ENCODE data around the gene BNIP1.
"Not testable (repeated sequence)": the region's sequence is repeated elsewhere in the genome, so short reads cannot be mapped to it uniquely, and the experiment has no call there.

BNIP1 gene

GRCh38 chr5:173144200-173145176 is at the start of gene BNIP1:
Gene BNIP1, plus strand, starts transcription at chr5:173144531. Its CDS starts 15 bp downstream, at chr5:173144546.
- DNase-seq (ENCODE audit: low spot score), result peak; percentile 93

DNA sequence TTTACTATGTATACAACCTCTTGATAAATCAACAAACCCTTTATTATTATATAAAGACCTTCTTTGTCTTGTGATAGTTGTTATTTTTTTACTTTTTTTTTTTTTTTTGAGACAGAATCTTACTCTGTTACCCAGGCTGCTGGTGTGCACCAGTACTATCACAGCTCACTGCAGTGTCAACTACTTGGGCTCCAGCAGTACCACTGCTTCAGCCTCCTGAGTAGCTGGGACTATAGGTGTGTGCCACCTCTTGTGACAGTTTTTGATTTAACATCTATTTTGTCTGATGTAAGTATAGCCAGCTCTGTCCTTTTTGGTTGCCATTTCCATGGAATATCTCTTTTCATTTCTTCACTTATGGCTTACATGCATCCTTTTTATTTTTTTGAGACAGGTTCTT is 45.5 kb upstream of the BNIP1 start:
- DNase-seq (ENCODE audit: low spot score), result no peak

DNA sequence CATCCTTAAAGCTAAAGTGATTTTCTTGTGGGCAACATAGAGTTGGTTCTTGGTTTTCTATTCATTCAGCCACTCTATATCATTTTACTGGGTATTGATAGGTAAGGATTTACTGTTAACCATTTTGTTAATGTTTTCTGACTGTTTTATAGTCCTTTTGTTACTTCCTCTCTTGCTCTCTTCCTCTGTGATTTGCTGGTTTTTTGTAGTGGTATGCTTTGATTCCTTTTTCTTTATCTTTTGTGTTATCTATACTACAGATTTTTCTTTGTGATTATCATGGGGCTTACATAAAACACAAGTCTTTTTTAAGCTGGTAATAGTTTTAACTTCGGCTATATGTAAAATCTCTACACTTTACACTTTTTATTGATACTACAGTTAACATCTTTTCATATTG is 44.9 kb upstream of the BNIP1 start:
- DNase-seq (ENCODE audit: low spot score), result no peak

DNA sequence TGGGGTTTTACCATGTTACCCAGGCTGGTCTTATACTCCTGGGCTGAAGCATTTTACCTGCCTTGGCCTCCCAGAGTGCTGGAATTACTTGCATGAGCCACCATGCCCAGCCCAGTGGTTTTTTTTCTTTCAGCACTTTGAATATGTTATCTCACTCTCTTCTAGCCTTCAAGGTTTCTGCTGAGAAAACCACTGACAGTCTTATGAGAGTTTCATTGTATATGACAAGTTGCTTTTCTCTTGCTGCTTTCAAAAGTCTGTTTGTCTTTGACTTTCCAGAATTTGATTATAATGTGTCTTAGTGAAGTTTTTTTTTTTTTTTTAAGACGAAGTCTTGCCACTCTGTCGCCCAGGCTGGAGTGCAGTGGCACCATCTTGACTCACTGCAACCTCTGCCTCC is 43.1 kb upstream of the BNIP1 start:
- DNase-seq (ENCODE audit: low spot score), result no peak

GRCh38 chr5:173103411-173103810 is 40.9 kb upstream of the BNIP1 start:
- no peak for DNase-seq (ENCODE audit: low spot score)

- DNase-seq (ENCODE audit: low spot score), result no peak
These were observed 35.4 kb upstream of the BNIP1 start for GRCh38 chr5:173108914-173109313.

GRCh38 chr5:173114536-173114935 is 29.8 kb upstream of the BNIP1 start:
- no peak for DNase-seq (ENCODE audit: low spot score)

DNA sequence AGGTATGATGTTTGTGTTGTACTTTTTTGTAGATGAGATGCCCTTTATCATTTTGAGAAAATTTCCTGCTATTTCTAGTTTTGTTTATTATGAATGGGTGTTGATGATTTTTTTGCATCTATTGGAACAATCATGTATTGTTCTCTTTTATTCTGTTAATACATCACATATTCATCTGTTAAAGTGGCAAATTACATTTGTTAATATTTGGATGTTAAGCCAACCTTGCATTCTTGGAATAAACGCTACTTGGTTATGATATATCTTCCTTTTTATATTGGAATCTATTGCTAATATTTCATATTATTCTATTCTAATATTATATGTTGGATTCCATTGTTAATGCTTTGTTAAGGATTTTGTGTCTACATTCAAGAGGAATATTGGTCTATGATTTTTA is 24.6 kb upstream of the BNIP1 start:
- no peak for DNase-seq (ENCODE audit: low spot score)

DNA sequence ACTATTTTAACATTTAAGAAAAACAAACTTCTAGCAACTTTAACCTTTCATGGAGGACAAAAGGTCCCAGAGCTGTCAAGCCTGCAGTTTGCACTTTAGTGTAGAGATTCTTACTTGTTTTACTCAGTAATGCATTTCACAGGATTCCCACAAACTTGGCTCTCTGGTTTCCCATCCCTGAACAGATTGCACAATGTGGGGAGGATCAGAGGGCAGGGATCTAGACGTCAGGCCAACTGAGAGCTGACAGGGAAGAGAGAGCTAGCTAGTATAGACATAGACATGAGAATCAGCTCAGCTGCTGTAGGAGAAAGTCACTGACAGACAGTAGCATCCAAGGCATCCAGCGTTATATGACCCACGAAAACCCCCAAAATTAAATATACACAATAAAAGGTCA is 20.9 kb upstream of the BNIP1 start:
- DNase-seq (ENCODE audit: low spot score), result no peak

DNA sequence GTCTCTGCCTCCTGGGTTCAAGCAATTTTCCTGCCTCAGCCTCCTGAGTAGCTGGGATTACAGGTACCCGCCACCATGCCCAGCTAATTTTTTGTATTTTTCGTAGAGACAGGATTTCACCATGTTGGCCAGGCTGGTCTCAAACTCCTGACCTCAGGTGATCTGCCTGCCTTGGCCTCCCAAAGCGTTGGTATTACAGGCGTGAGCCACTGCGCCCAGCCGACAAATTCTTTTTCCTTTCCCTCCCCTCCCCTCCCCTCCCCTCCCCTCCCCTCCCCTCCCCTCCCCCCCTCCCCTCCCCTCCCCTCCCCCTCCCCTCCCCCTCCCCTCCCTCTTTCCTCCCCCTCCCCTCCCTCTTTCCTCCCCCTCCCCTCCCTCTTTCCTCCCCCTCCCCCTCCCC is 12.2 kb upstream of the BNIP1 start:
- DNase-seq (ENCODE audit: low spot score), result not testable (repeated sequence)

- DNase-seq (ENCODE audit: low spot score), result no peak
These were observed 5.6 kb upstream of the BNIP1 start for GRCh38 chr5:173138707-173139106.

- no peak for DNase-seq (ENCODE audit: low spot score)
These were observed 4.7 kb upstream of the BNIP1 start for GRCh38 chr5:173139631-173140030.

- DNase-seq (ENCODE audit: low spot score), result no peak
These were observed 3.6 kb upstream of the BNIP1 start for GRCh38 chr5:173140769-173141168.

- DNase-seq (ENCODE audit: low spot score), result no peak
These were observed 764 bp upstream of the BNIP1 start for GRCh38 chr5:173143567-173143966.

GRCh38 chr5:173148354-173148753 is 4.0 kb downstream of the BNIP1 start:
- DNase-seq (ENCODE audit: low spot score), result no peak

DNA sequence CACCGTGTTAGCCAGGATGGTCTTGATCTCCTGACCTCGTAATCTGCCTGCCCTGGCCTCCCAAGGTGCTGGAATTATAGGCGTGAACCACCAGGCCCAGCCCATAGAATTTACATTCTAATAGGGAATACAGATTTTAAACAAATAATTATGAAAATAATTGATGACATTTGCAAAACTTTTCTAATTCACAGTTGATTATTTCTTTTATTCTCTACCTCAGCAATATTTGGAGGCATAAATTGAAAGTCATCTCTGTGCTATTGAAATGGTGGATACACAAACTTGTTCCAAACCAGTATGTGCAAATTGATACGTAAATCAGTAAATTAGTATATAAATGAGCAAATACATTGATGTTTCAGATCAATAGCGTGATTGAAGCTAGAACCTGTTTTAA is 8.2 kb downstream of the BNIP1 start:
- no peak for DNase-seq (ENCODE audit: low spot score)

DNA sequence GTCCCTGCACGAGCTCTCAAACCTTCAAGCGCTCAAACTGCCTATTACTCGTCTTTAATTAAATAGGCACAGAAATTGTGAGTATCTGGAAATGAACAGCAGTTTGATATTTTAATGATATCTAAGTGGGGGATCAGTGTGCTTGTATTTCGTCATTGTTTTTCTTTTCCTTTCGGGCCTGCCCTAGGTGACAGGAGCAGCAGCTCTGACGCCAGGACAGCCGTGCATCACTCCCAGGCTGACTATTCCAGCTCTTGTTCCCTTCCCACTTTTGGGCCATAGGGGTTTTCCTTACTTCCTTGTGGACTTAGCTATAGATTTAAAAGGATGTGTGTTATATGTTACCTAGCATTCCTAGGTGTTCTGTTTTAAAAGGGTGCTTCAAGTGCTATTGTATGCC is 9.5 kb downstream of the BNIP1 start:
- DNase-seq (ENCODE audit: low spot score), result no peak

DNA sequence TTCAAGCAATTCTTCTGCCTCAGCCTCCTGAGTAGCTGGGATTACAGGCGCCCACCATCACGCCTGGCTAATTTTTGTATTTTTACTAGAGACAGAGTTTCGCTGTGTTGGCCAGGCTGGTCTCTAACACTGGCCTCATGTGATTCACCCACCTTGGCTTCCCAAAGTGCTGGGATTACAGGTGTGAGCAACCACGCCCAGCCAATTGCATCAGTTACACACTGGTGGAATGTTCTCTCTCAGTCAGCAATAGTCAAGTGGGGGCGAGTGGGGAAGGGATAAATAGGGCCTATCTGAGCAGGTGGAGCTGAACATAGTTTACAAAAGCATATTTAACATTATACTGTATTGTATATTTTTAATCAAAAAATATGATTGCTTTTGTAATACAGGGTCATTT is 10.3 kb downstream of the BNIP1 start:
- DNase-seq (ENCODE audit: low spot score), result not testable (repeated sequence)

DNA sequence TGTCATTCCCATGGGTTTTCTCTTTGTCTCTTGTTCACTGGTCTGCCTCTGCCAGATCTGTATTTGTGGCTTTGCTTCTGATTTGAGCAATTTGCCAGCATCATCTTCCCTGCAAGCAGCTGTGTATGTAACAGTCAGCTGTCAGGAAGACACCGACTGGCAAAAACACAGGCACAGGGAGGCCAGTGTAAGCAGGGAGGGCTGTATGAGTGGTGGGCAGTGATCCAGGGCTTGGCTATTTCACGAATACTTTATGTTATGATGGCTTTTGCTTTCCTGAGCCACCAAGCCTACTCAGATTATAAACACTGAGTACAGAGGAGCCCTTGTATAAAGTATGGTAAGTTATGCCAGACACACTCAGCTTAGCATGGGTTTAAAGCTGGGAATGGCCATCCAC is 11.6 kb downstream of the BNIP1 start:
- peak; percentile 58 for DNase-seq (ENCODE audit: low spot score)

DNA sequence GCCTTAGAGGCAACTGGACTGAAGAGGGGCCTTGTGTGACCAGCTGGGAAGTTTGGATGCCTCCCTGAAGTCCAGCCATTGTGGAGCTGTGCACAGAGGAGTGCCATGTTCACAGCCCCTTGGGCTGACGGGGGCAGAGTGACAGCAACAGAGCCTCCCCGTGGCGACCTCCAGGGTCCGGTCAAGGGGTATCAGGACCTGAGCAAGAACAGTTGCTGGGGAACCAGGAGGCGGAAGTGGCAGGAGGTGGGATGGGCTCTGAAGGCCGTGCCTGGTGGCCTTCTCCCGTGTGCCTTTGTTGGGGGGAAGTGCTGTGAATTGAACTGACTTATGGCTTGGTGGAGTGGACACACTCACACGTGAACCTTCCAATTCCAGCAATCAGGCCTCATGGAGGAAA is 14.0 kb downstream of the BNIP1 start:
- no peak for DNase-seq (ENCODE audit: low spot score)

GRCh38 chr5:173159256-173159655 is 14.9 kb downstream of the BNIP1 start:
- DNase-seq (ENCODE audit: low spot score), result no peak

DNA sequence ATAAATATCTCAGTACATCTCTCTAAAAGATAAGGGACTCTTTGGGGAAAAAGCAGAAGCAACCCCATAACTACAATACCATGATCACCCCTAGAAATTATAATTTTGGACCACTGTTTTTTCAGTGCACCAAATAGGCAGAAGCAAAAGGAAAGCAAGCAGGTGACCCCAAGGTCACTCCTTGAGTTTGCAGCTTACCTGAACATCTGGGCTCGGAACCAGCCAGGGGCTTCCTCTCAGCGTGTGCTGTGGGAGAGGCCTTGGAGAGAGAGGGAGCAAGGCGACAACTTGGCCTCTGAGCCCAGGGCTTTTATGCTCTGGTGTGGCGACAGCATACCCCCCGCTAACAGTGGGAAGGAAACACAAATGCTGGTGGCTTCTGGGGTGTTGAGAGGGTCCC is 16.8 kb downstream of the BNIP1 start:
- DNase-seq (ENCODE audit: low spot score), result no peak

DNA sequence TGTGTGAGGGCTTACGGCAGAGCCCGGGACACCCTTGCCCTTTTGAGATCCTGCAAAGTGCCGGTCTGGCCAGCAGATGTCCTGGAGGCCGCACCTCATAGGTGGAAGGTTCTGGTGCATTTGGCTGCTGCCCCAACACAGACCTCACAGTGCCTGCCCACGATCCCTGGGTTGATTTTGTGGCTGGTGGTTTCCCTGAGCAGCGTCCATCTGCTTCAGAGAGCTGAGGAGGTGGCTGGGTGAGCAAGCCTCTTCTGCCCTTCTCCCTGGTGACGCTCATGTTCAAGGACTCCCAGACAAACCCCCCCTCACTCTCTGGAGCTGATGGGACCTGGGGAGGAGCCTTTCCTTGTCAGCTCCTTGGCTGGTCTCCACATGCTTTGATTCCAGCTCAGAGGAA is 18.9 kb downstream of the BNIP1 start:
- no peak for DNase-seq (ENCODE audit: low spot score)

Measured in putamen (tissue), 1 donor.